ENCODE results near the gene CFAP157.

The CFAP157 gene

GRCh38 chr9:127706836-127707241 is at the start of gene CFAP157:
CFAP157 (plus strand) TSS chr9:127706988; CDS start chr9:127707032, 44 bp downstream.
- no peaks in the 10 kb centered on the region for H3K36me3 Mint-ChIP-seq (ENCODE audit: low read depth)
- no peaks in the 10 kb centered on the region for H3K27me3 Mint-ChIP-seq (ENCODE audit: low read depth)
- peaks cover 15% of the 10 kb centered on the region for H3K4me1 Mint-ChIP-seq (ENCODE audit: low read depth)
- no peak within 1 kb of the TSS for H3K27ac Mint-ChIP-seq
- peaks cover 3% of the 10 kb centered on the region for H3K9me3 Mint-ChIP-seq
- no peak within 1 kb of the TSS for H3K4me3 Mint-ChIP-seq

GRCh38 chr9:127658428-127658827 is 48.4 kb upstream of the CFAP157 start:
- Mint-ChIP-seq H3K4me1 (ENCODE audit: low read depth) (no peaks in the 10 kb centered on the region), H3K27ac (no peak overlapping the region), H3K9me3 (no peaks in the 10 kb centered on the region), H3K4me3 (no peak overlapping the region), H3K27me3 (ENCODE audit: low read depth) (no peaks in the 10 kb centered on the region), H3K36me3 (ENCODE audit: low read depth) (peaks cover 5% of the 10 kb centered on the region)

GRCh38 chr9:127660886-127661741 is 45.7 kb upstream of the CFAP157 start:
- Mint-ChIP-seq H3K9me3 (no peaks in the 10 kb centered on the region), H3K27me3 (ENCODE audit: low read depth) (no peaks in the 10 kb centered on the region), H3K27ac (no peak overlapping the region), H3K4me3 (no peak overlapping the region), H3K4me1 (ENCODE audit: low read depth) (no peaks in the 10 kb centered on the region), H3K36me3 (ENCODE audit: low read depth) (peaks cover 5% of the 10 kb centered on the region)

GRCh38 chr9:127662617-127663016 is 44.2 kb upstream of the CFAP157 start:
- Mint-ChIP-seq H3K27me3 (ENCODE audit: low read depth) (no peaks in the 10 kb centered on the region), H3K4me3 (no peak overlapping the region), H3K9me3 (no peaks in the 10 kb centered on the region), H3K4me1 (ENCODE audit: low read depth) (no peaks in the 10 kb centered on the region), H3K36me3 (ENCODE audit: low read depth) (peaks cover 5% of the 10 kb centered on the region), H3K27ac (no peak overlapping the region)

- H3K4me1 Mint-ChIP-seq (ENCODE audit: low read depth) = no peaks in the 10 kb centered on the region
- peaks cover 5% of the 10 kb centered on the region for H3K36me3 Mint-ChIP-seq (ENCODE audit: low read depth)
- no peaks in the 10 kb centered on the region for H3K9me3 Mint-ChIP-seq
- H3K27ac Mint-ChIP-seq = no peak overlapping the region
- H3K27me3 Mint-ChIP-seq (ENCODE audit: low read depth) = no peaks in the 10 kb centered on the region
- H3K4me3 Mint-ChIP-seq = no peak overlapping the region
Measured at GRCh38 chr9:127664324-127664677, 42.5 kb upstream of the CFAP157 start.

- Mint-ChIP-seq H3K27me3 (ENCODE audit: low read depth) (no peaks in the 10 kb centered on the region), H3K4me1 (ENCODE audit: low read depth) (no peaks in the 10 kb centered on the region), H3K4me3 (no peak overlapping the region), H3K9me3 (no peaks in the 10 kb centered on the region), H3K36me3 (ENCODE audit: low read depth) (peaks cover 5% of the 10 kb centered on the region), H3K27ac (no peak overlapping the region)
Measured at GRCh38 chr9:127664678-127665507, 41.9 kb upstream of the CFAP157 start.

GRCh38 chr9:127667127-127667844 is 39.5 kb upstream of the CFAP157 start:
- H3K4me1 Mint-ChIP-seq (ENCODE audit: low read depth) = no peaks in the 10 kb centered on the region
- H3K9me3 Mint-ChIP-seq = no peaks in the 10 kb centered on the region
- H3K27ac Mint-ChIP-seq = no peak overlapping the region
- H3K27me3 Mint-ChIP-seq (ENCODE audit: low read depth) = no peaks in the 10 kb centered on the region
- H3K4me3 Mint-ChIP-seq = no peak overlapping the region
- H3K36me3 Mint-ChIP-seq (ENCODE audit: low read depth) = peaks cover 8% of the 10 kb centered on the region

- Mint-ChIP-seq H3K27me3 (ENCODE audit: low read depth) (no peaks in the 10 kb centered on the region), H3K36me3 (ENCODE audit: low read depth) (peaks cover 4% of the 10 kb centered on the region), H3K4me3 (no peak overlapping the region), H3K27ac (no peak overlapping the region), H3K4me1 (ENCODE audit: low read depth) (no peaks in the 10 kb centered on the region), H3K9me3 (no peaks in the 10 kb centered on the region)
Measured at GRCh38 chr9:127667906-127668305, 38.9 kb upstream of the CFAP157 start.

GRCh38 chr9:127673234-127673633 is 33.6 kb upstream of the CFAP157 start:
- peaks cover 3% of the 10 kb centered on the region for H3K36me3 Mint-ChIP-seq (ENCODE audit: low read depth)
- H3K4me1 Mint-ChIP-seq (ENCODE audit: low read depth) = no peaks in the 10 kb centered on the region
- H3K27me3 Mint-ChIP-seq (ENCODE audit: low read depth) = no peaks in the 10 kb centered on the region
- no peak overlapping the region for H3K27ac Mint-ChIP-seq
- no peak overlapping the region for H3K4me3 Mint-ChIP-seq
- H3K9me3 Mint-ChIP-seq = no peaks in the 10 kb centered on the region

- Mint-ChIP-seq H3K36me3 (ENCODE audit: low read depth) (peaks cover 2% of the 10 kb centered on the region), H3K9me3 (no peaks in the 10 kb centered on the region), H3K27me3 (ENCODE audit: low read depth) (no peaks in the 10 kb centered on the region), H3K27ac (no peak overlapping the region), H3K4me1 (ENCODE audit: low read depth) (no peaks in the 10 kb centered on the region), H3K4me3 (no peak overlapping the region)
Measured at GRCh38 chr9:127676638-127677037, 30.1 kb upstream of the CFAP157 start.

- no peaks in the 10 kb centered on the region for H3K4me1 Mint-ChIP-seq (ENCODE audit: low read depth)
- H3K4me3 Mint-ChIP-seq = no peak overlapping the region
- no peaks in the 10 kb centered on the region for H3K9me3 Mint-ChIP-seq
- H3K27ac Mint-ChIP-seq = no peak overlapping the region
- peaks cover 4% of the 10 kb centered on the region for H3K36me3 Mint-ChIP-seq (ENCODE audit: low read depth)
- H3K27me3 Mint-ChIP-seq (ENCODE audit: low read depth) = no peaks in the 10 kb centered on the region
Measured at GRCh38 chr9:127679506-127679905, 27.3 kb upstream of the CFAP157 start.

GRCh38 chr9:127680226-127680625 is 26.6 kb upstream of the CFAP157 start:
- Mint-ChIP-seq H3K9me3 (no peaks in the 10 kb centered on the region), H3K4me1 (ENCODE audit: low read depth) (no peaks in the 10 kb centered on the region), H3K27ac (no peak overlapping the region)

GRCh38 chr9:127680846-127681245 is 25.9 kb upstream of the CFAP157 start:
- H3K27ac Mint-ChIP-seq = no peak overlapping the region

More at GRCh38 chr9:127680226-127680625, 26.6 kb upstream of the CFAP157 start:
- no peaks in the 10 kb centered on the region for H3K27me3 Mint-ChIP-seq (ENCODE audit: low read depth)
- no peak overlapping the region for H3K4me3 Mint-ChIP-seq
- peaks cover 4% of the 10 kb centered on the region for H3K36me3 Mint-ChIP-seq (ENCODE audit: low read depth)

GRCh38 chr9:127682351-127683136 is 24.2 kb upstream of the CFAP157 start:
- H3K4me3 Mint-ChIP-seq = no peak overlapping the region
- no peaks in the 10 kb centered on the region for H3K27me3 Mint-ChIP-seq (ENCODE audit: low read depth)
- peaks cover 4% of the 10 kb centered on the region for H3K36me3 Mint-ChIP-seq (ENCODE audit: low read depth)
- no peaks in the 10 kb centered on the region for H3K9me3 Mint-ChIP-seq
- no peaks in the 10 kb centered on the region for H3K4me1 Mint-ChIP-seq (ENCODE audit: low read depth)
- no peak overlapping the region for H3K27ac Mint-ChIP-seq

More at GRCh38 chr9:127680846-127681245, 25.9 kb upstream of the CFAP157 start:
- Mint-ChIP-seq H3K4me3 (no peak overlapping the region), H3K36me3 (ENCODE audit: low read depth) (peaks cover 4% of the 10 kb centered on the region), H3K9me3 (no peaks in the 10 kb centered on the region), H3K27me3 (ENCODE audit: low read depth) (no peaks in the 10 kb centered on the region), H3K4me1 (ENCODE audit: low read depth) (no peaks in the 10 kb centered on the region)
